CD14-positive monocyte (primary cell): ENCODE data around the gene ATF6B. TPM values are rescaled to one million over a fixed set of nuclear protein-coding genes. Genes with fewer than 3 reads are reported as not detected.

Experiments used
- DNase-seq, 3 donors: peaks; one replicate each; pipeline ENCODE4 v3.0.0-alpha.2; 2011 to 2022
- H2AFZ ChIP-seq: 2 replicates; pipeline ENCODE4 v1.6.0; 2012; ENCODE audit warnings: mild to moderate bottlenecking, low read depth, low read length, inconsistent platforms; ENCODE audit not compliant: insufficient read depth, poor library complexity, severe bottlenecking
- H3K27ac ChIP-seq, 2 donors: 1 replicate in 1 of 2; 2 replicates in 1 of 2; pipeline ENCODE4 v1.5.1; 2012 to 2013; ENCODE audit warnings: low read length in 2 of 2, control low read depth in 1 of 2, inconsistent platforms in 1 of 2, low read depth in 1 of 2, mild to moderate bottlenecking in 1 of 2
- H3K27me3 ChIP-seq, 2 donors: one replicate each; pipeline versions ENCODE4 v1.6.0 to v1.6.1; 2011 to 2013; ENCODE audit warnings: low read length in 2 of 2; ENCODE audit not compliant: control insufficient read depth in 2 of 2, insufficient read depth in 2 of 2
- H3K36me3 ChIP-seq, 2 donors: replicated peaks in 1 of 2; 1 replicate in 1 of 2; 2 replicates in 1 of 2; pipeline versions ENCODE4 v1.5.1 to v1.6.1; 2012 to 2013; ENCODE audit warnings: low read length in 2 of 2, control low read depth in 1 of 2, inconsistent platforms in 1 of 2, mild to moderate bottlenecking in 1 of 2; ENCODE audit not compliant: insufficient read depth in 2 of 2, control insufficient read depth in 1 of 2
- H3K4me1 ChIP-seq, 2 donors: 1 replicate in 1 of 2; 2 replicates in 1 of 2; pipeline versions ENCODE4 v1.5.1 to v1.6.1; 2012 to 2013; ENCODE audit warnings: low read length in 2 of 2, control low read depth in 1 of 2, inconsistent platforms in 1 of 2, mild to moderate bottlenecking in 1 of 2, moderate library complexity in 1 of 2; ENCODE audit not compliant: insufficient read depth in 2 of 2, control insufficient read depth in 1 of 2
- H3K4me2 ChIP-seq: replicated peaks from 2 replicates; pipeline ENCODE3; 2012; ENCODE audit warnings: low read length, moderate library complexity, mild to moderate bottlenecking; ENCODE audit not compliant: poor library complexity, severe bottlenecking; ENCODE audit errors: extremely low read depth
- H3K4me3 ChIP-seq, 3 experiments: fragments of 200-600 bp in 1 of 3; sonication (generic) in 1 of 3; replicated peaks in 1 of 3; 1 replicate in 2 of 3; 2 replicates in 1 of 3; pipeline ENCODE4 v1.5.1; 2011 to 2013; ENCODE audit warnings: low read length in 3 of 3, mild to moderate bottlenecking in 3 of 3, control low read depth in 2 of 3, low read depth in 2 of 3, inconsistent platforms in 1 of 3, moderate library complexity in 1 of 3
- H3K79me2 ChIP-seq: 2 replicates; pipeline ENCODE4 v1.6.0; 2012; ENCODE audit warnings: mild to moderate bottlenecking, control low read depth, inconsistent platforms, low read length, moderate library complexity; ENCODE audit not compliant: insufficient read depth
- H3K9ac ChIP-seq: 2 replicates; pipeline ENCODE4 v1.6.0; 2017; ENCODE audit warnings: low read length, mild to moderate bottlenecking; ENCODE audit not compliant: insufficient read depth, poor library complexity, severe bottlenecking
- H3K9me3 ChIP-seq, 2 donors: replicated peaks in 1 of 2; 1 replicate in 1 of 2; 2 replicates in 1 of 2; pipeline versions ENCODE4 v1.5.1 to v1.6.1; 2012 to 2013; ENCODE audit warnings: low read length in 2 of 2, control low read depth in 1 of 2; ENCODE audit not compliant: control insufficient read depth in 1 of 2, insufficient read depth in 1 of 2
- H4K20me1 ChIP-seq: 2 replicates; pipeline ENCODE4 v1.6.0; 2012; ENCODE audit warnings: mild to moderate bottlenecking, low read length, control low read depth, moderate library complexity; ENCODE audit not compliant: insufficient read depth
- H3K27ac Mint-ChIP-seq, 7 donors: one replicate each; pipeline ENCODE4 v1.8.0; 2020; ENCODE audit warnings: mild to moderate bottlenecking in 7 of 7, mixed read lengths in 7 of 7, moderate library complexity in 6 of 7, inconsistent platforms in 2 of 7
- H3K27me3 Mint-ChIP-seq, 3 donors: one replicate each; pipeline ENCODE4 v1.8.0; 2021 to 2022; ENCODE audit warnings: low read depth in 3 of 3, mild to moderate bottlenecking in 3 of 3, mixed read lengths in 3 of 3, moderate library complexity in 3 of 3, inconsistent platforms in 1 of 3
- H3K36me3 Mint-ChIP-seq, 2 donors: one replicate each; pipeline ENCODE4 v1.8.0; 2020; ENCODE audit warnings: mixed read lengths in 2 of 2, inconsistent platforms in 1 of 2, mild to moderate bottlenecking in 1 of 2
- H3K4me1 Mint-ChIP-seq: one replicate; pipeline ENCODE4 v1.8.0; 2020; ENCODE audit warnings: mild to moderate bottlenecking, mixed read lengths
- H3K4me3 Mint-ChIP-seq, 2 donors: one replicate each; pipeline ENCODE4 v1.8.0; 2020; ENCODE audit warnings: mild to moderate bottlenecking in 2 of 2, mixed read lengths in 2 of 2, moderate library complexity in 1 of 2
- H3K9me3 Mint-ChIP-seq, 7 donors: one replicate each; pipeline ENCODE4 v1.8.0; 2020 to 2022; ENCODE audit warnings: mixed read lengths in 7 of 7, mild to moderate bottlenecking in 6 of 7, moderate library complexity in 6 of 7, inconsistent platforms in 2 of 7
- WGBS: methylation state at CpG from one replicate; pipeline ENCODE4 v1.1.5; 2013; ENCODE audit warnings: missing lambda C conversion rate; ENCODE audit not compliant: insufficient coverage; 5-methylcytosine and 5-hydroxymethylcytosine counted together
- intact Hi-C, 2 donors: fragments of 100-400 bp; cut with micrococcal nuclease; formaldehyde crosslinking; loops; one replicate each; pipeline versions ENCODE4 v1.15.0 to v1.15.1; 2023
- polyA plus RNA-seq, 3 donors: library from polyadenylated mRNA; depleted of rRNA in 1 of 3; unstranded in 2 of 3; stranded (reverse) in 1 of 3; fragments of 300-500 nt in 2 of 3; fragments of >200 nt in 1 of 3; fragmentation: Illumina TruSeq in 2 of 3; gene quantifications; 1 replicate in 2 of 3; 2 replicates in 1 of 3; pipeline ENCODE4 v1.2.3, GENCODE V29; 2012 to 2021
- TF ChIP-seq, protein P1 (sequence below): fragments of 200-600 bp; IDR thresholded peaks from one replicate; pipeline ENCODE4 v1.8.0; 2022; ENCODE audit warnings: antibody characterized with exemption, mild to moderate bottlenecking

Gene ATF6B
- polyA plus RNA-seq, 3 donors, result 15.7 to 147 (median 17.8) TPM

DNA sequence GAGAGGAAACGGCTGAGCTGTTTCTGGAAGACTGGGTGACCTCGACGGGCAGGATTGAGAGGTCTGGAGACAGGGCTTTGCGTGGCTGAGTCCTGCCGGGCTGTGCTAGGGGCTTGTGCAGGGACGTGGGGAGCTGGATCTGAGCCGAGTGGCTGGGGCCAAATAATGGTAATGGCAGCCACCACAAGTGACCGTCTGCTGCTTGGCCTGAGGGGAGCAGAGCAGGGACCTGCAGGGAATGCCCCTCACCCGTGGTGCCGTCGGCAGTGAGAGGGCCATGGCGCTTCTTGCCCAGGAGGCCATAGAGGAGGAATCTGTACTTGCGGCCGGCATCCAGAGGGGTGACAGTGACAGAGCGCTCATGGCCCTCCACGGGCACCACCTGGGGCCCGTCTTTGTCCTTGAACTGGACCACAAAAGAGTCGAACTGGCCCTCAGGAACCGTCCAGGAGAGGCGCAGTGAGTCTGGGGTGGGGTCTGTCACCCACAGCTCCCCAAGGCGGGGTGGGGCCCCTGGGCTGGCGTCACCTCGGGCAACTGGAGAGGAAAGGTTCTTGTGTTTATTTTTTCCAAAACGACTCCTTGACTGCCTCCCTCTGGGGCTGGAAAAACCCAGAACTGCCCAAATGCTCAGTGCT, 58.0 kb downstream of the ATF6B start:
- Mint-ChIP-seq H3K27me3 (peaks cover 5 to 10% (median 6%) of the 10 kb centered on the region in 3 donors), H3K36me3 (no peaks in the 10 kb centered on the region), H3K27ac (no peak overlapping the region), H3K4me3 (no peak overlapping the region), H3K4me1 (no peaks in the 10 kb centered on the region), H3K9me3 (no peaks in the 10 kb centered on the region)
- H3K36me3 ChIP-seq, result no peaks in the 10 kb centered on the region
- no peaks in the 10 kb centered on the region for H3K4me1 ChIP-seq
- no peaks in the 10 kb centered on the region for H3K9me3 ChIP-seq
- TF ChIP-seq, protein P1, sequence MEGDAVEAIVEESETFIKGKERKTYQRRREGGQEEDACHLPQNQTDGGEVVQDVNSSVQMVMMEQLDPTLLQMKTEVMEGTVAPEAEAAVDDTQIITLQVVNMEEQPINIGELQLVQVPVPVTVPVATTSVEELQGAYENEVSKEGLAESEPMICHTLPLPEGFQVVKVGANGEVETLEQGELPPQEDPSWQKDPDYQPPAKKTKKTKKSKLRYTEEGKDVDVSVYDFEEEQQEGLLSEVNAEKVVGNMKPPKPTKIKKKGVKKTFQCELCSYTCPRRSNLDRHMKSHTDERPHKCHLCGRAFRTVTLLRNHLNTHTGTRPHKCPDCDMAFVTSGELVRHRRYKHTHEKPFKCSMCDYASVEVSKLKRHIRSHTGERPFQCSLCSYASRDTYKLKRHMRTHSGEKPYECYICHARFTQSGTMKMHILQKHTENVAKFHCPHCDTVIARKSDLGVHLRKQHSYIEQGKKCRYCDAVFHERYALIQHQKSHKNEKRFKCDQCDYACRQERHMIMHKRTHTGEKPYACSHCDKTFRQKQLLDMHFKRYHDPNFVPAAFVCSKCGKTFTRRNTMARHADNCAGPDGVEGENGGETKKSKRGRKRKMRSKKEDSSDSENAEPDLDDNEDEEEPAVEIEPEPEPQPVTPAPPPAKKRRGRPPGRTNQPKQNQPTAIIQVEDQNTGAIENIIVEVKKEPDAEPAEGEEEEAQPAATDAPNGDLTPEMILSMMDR, result no peak
- H3K79me2 ChIP-seq, result no peaks in the 10 kb centered on the region
- H3K9ac ChIP-seq, result no peak overlapping the region
- H3K4me2 ChIP-seq, result no peak overlapping the region
- WGBS, result 90% methylated on average over 19 of the region's 24 CpGs
- no peaks in the 10 kb centered on the region for H4K20me1 ChIP-seq
- intact Hi-C loops, result no loop called here
- no peak overlapping the region for H3K27ac ChIP-seq
- H2AFZ ChIP-seq, result no peak overlapping the region
- H3K27me3 ChIP-seq, result no peaks in the 10 kb centered on the region
- DNase-seq, result no peak
- no peak overlapping the region for H3K4me3 ChIP-seq

DNA sequence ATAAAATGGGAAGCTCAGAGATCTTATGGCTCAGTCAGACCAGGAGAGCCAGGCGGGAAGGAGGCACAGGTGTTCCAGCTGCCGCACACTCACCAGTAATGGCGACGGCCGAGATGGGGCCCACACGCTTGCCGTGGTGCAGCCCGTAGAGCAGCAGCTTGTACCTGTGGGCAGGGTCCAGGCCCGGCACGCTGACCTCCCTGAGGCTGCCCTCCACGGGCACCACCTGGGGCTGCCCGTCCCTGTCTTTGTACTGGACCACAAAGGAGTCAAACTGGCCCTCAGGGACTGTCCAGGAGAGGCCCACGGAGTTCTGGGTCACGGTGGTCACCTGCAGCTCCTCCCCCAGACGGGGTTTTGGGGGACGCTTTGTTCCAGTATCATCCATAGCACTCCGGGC, 58.6 kb downstream of the ATF6B start:
- H3K4me3 ChIP-seq, result no peak overlapping the region
- H3K27ac Mint-ChIP-seq, result no peak overlapping the region
- no peak for DNase-seq
- no peak overlapping the region for H3K27ac ChIP-seq
- H3K4me1 Mint-ChIP-seq, result no peaks in the 10 kb centered on the region
- no peaks in the 10 kb centered on the region for H3K36me3 Mint-ChIP-seq
- H3K79me2 ChIP-seq, result no peaks in the 10 kb centered on the region
- no peaks in the 10 kb centered on the region for H3K4me1 ChIP-seq
- H3K9me3 ChIP-seq, result no peaks in the 10 kb centered on the region
- intact Hi-C loops, result no loop called here
- TF ChIP-seq, protein P1, result no peak
- H3K4me3 Mint-ChIP-seq, result no peak overlapping the region
- 98% methylated on average over 16 of the region's 17 CpGs for WGBS
- no peak overlapping the region for H3K9ac ChIP-seq
- H3K9me3 Mint-ChIP-seq, result no peaks in the 10 kb centered on the region
- H3K4me2 ChIP-seq, result no peak overlapping the region
- no peaks in the 10 kb centered on the region for H3K27me3 ChIP-seq
- no peaks in the 10 kb centered on the region for H4K20me1 ChIP-seq
- peaks cover 4 to 6% (median 5%) of the 10 kb centered on the region in 3 donors for H3K27me3 Mint-ChIP-seq
- no peak overlapping the region for H2AFZ ChIP-seq
- no peaks in the 10 kb centered on the region for H3K36me3 ChIP-seq
